ENCODE measurements around the gene EBP. TPM values are rescaled to one million over a fixed set of nuclear protein-coding genes. Genes with fewer than 3 reads are reported as not detected.

Gene EBP
- total RNA-seq, 2 donors from 2014 or later: 37.8 to 46.9 TPM

- TF ChIP-seq CTCF (IDR thresholded peaks at IDR 0.05): no peak
- DNase-seq (ENCODE audit: low spot score): no peak
- H3K9me3 ChIP-seq: no peaks in the 10 kb centered on the region
- no peak overlapping the region for H3K27ac ChIP-seq
- H3K4me3 ChIP-seq: no peak overlapping the region
- intact Hi-C loops (cut with DNase I): loop anchor here (10.0 kb wide), 1 partner anchor 64 kb away; the partner anchor contains the start of gene WDR13
- H3K27me3 ChIP-seq (replicated peaks; ENCODE audit: insufficient read depth): no peaks in the 10 kb centered on the region
- no peaks in the 10 kb centered on the region for H3K4me1 ChIP-seq (replicated peaks)
- H3K36me3 ChIP-seq: no peaks in the 10 kb centered on the region
- WGBS: 88% methylated on average over 3 of the region's 3 CpGs
These were observed 9.1 kb downstream of the EBP start for GRCh38 chrX:48530736-48531135.

GRCh38 chrX:48531358-48531959 lies 9.9 kb downstream of the EBP start:
- 59% methylated on average over 4 of the region's 5 CpGs for WGBS
- no peak for DNase-seq (ENCODE audit: low spot score)
- H3K9me3 ChIP-seq: no peaks in the 10 kb centered on the region
- TF ChIP-seq POLR2AphosphoS5 (IDR thresholded peaks at IDR 0.05): peak; percentile 16
- no peak for TF ChIP-seq POLR2A (IDR thresholded peaks at IDR 0.05)
- no peaks in the 10 kb centered on the region for H3K36me3 ChIP-seq
- H3K27me3 ChIP-seq (replicated peaks; ENCODE audit: insufficient read depth): no peaks in the 10 kb centered on the region
- no peak overlapping the region for H3K4me3 ChIP-seq
- intact Hi-C loops (cut with DNase I): loop anchor here (10.0 kb wide), 1 partner anchor 63 kb away; the partner anchor contains the start of gene WDR13
- no peaks in the 10 kb centered on the region for H3K4me1 ChIP-seq (replicated peaks)
- no peak overlapping the region for H3K27ac ChIP-seq

GRCh38 chrX:48532161-48532560 lies 10.6 kb downstream of the EBP start:
- Histone ChIP-seq H3K36me3 (no peaks in the 10 kb centered on the region), H3K27me3 (replicated peaks; ENCODE audit: insufficient read depth) (no peaks in the 10 kb centered on the region), H3K9me3 (no peaks in the 10 kb centered on the region), H3K27ac (no peak overlapping the region), H3K4me3 (no peak overlapping the region), H3K4me1 (replicated peaks) (no peaks in the 10 kb centered on the region)
- intact Hi-C loops (cut with DNase I): loop anchor here (10.0 kb wide), 1 partner anchor 63 kb away; the partner anchor contains the start of gene WDR13
- no peak for TF ChIP-seq POLR2AphosphoS5 (IDR thresholded peaks at IDR 0.05)
- no peak for TF ChIP-seq CTCF (IDR thresholded peaks at IDR 0.05)
- no peak for TF ChIP-seq POLR2A (IDR thresholded peaks at IDR 0.05)
- WGBS: 88% methylated on average over 1 of the region's 1 CpG
- DNase-seq (ENCODE audit: low spot score): no peak

GRCh38 chrX:48533165-48533564 lies 11.6 kb downstream of the EBP start:
- 90% methylated on average over 3 of the region's 3 CpGs for WGBS
- Histone ChIP-seq H3K4me1 (replicated peaks) (no peaks in the 10 kb centered on the region), H3K9me3 (no peaks in the 10 kb centered on the region), H3K36me3 (no peaks in the 10 kb centered on the region), H3K4me3 (no peak overlapping the region), H3K27me3 (replicated peaks; ENCODE audit: insufficient read depth) (no peaks in the 10 kb centered on the region), H3K27ac (no peak overlapping the region)
- TF ChIP-seq POLR2AphosphoS5 (IDR thresholded peaks at IDR 0.05): no peak
- no peak for TF ChIP-seq CTCF (IDR thresholded peaks at IDR 0.05)
- no peak for TF ChIP-seq POLR2A (IDR thresholded peaks at IDR 0.05)
- DNase-seq (ENCODE audit: low spot score): no peak
- intact Hi-C loops (cut with DNase I): loop anchor here (10.0 kb wide), 1 partner anchor 62 kb away; the partner anchor contains the start of gene WDR13

- H3K4me3 ChIP-seq: peak overlapping the region; percentile 51 to 59
- no peak for TF ChIP-seq POLR2A (IDR thresholded peaks at IDR 0.05)
- TF ChIP-seq CTCF (IDR thresholded peaks at IDR 0.05): no peak
- no peak for TF ChIP-seq POLR2AphosphoS5 (IDR thresholded peaks at IDR 0.05)
- no peak for DNase-seq (ENCODE audit: low spot score)
- intact Hi-C loops (cut with DNase I): loop anchor here (10.0 kb wide), 1 partner anchor 56 kb away; the partner anchor contains the start of gene WDR13
- peak overlapping the region; percentile 85 for H3K27ac ChIP-seq
- no peaks in the 10 kb centered on the region for H3K4me1 ChIP-seq (replicated peaks)
- H3K36me3 ChIP-seq: no peaks in the 10 kb centered on the region
- H3K27me3 ChIP-seq (replicated peaks; ENCODE audit: insufficient read depth): no peaks in the 10 kb centered on the region
- no peaks in the 10 kb centered on the region for H3K9me3 ChIP-seq
- WGBS: 72% methylated on average over 16 of the region's 23 CpGs
These were observed 17.2 kb downstream of the EBP start for GRCh38 chrX:48538641-48539344.

Measured in prostate gland (tissue), 2 donors.